Measurements from ENCODE around the gene ILK.

ILK gene

GRCh38 chr11:6574816-6575715 is 28.5 kb upstream of the ILK start:
- no peak for DNase-seq

GRCh38 chr11:6576471-6577373 is 26.9 kb upstream of the ILK start:
- no peak for DNase-seq

GRCh38 chr11:6578134-6578533 is 25.4 kb upstream of the ILK start:
- DNase-seq: no peak

- no peak for DNase-seq
These were observed 23.9 kb upstream of the ILK start for GRCh38 chr11:6579681-6580080.

- no peak for DNase-seq
These were observed 20.0 kb upstream of the ILK start for GRCh38 chr11:6583584-6583983.

GRCh38 chr11:6584528-6584927 is 19.0 kb upstream of the ILK start:
- DNase-seq: no peak

- no peak for DNase-seq
These were observed 16.9 kb upstream of the ILK start for GRCh38 chr11:6586434-6587359.

GRCh38 chr11:6587360-6587953 is 16.1 kb upstream of the ILK start:
- no peak for DNase-seq

- DNase-seq: no peak
These were observed 15.6 kb upstream of the ILK start for GRCh38 chr11:6588018-6588417.

GRCh38 chr11:6594142-6594768 is 9.3 kb upstream of the ILK start:
- no peak for DNase-seq

- DNase-seq: no peak
These were observed 7.2 kb upstream of the ILK start for GRCh38 chr11:6596239-6596877.

- no peak for DNase-seq
These were observed 5.0 kb upstream of the ILK start for GRCh38 chr11:6598555-6598954.

- no peak for DNase-seq
These were observed 4.1 kb upstream of the ILK start for GRCh38 chr11:6599449-6599848.

GRCh38 chr11:6599881-6600390 is 3.6 kb upstream of the ILK start:
- no peak for DNase-seq

- DNase-seq: no peak
These were observed 2.5 kb upstream of the ILK start for GRCh38 chr11:6601041-6601461.

GRCh38 chr11:6602096-6602940 is 1.3 kb upstream of the ILK start:
- DNase-seq: no peak

GRCh38 chr11:6604081-6604626 is 580 bp downstream of the ILK start:
- peak; percentile 51 for DNase-seq

GRCh38 chr11:6604790-6605189 is 1.2 kb downstream of the ILK start:
- no peak for DNase-seq

- DNase-seq: peak; percentile 63
These were observed 3.1 kb downstream of the ILK start for GRCh38 chr11:6606471-6607189.

Measured in stimulated activated CD4-positive, alpha-beta T cell treated with anti-CD3 and anti-CD28 coated beads, Interleukin-1b, Interleukin-23, amount 100 ng/mL, for 48 hours (primary cell).